MCF 10A (cell line): ENCODE data around the gene GARIN5A. TPM values are rescaled to one million over a fixed set of nuclear protein-coding genes. Genes with fewer than 3 reads are reported as not detected.

Experiments used
- BruUV-seq: library from RNA; stranded (reverse); fragments of 400-500 nt; replicated peaks from 2 replicates; lab custom pipeline; 2021; lab: Mats Ljungman, UMichigan
- CTCF ChIA-PET: fragments of 300-600 bp; sonication (Branson Sonifier 250); formaldehyde crosslinking; extraction: SDS; loops from one replicate; lab custom pipeline; 2021; ENCODE audit warnings: antibody characterized with exemption, inconsistent platforms; lab: Yijun Ruan, JAX
- POLR2A ChIA-PET: fragments of 300-600, 350-650 bp; sonication (Branson Sonifier 250); formaldehyde crosslinking; extraction: SDS; loops from one replicate; lab custom pipeline; 2020; ENCODE audit warnings: antibody characterized with exemption, inconsistent platforms; lab: Yijun Ruan, JAX
- DNase-seq: peaks from one replicate; pipeline ENCODE4 v3.0.0-alpha.2; 2018; ENCODE audit not compliant: unreplicated experiment
- H3K27ac Mint-ChIP-seq: one replicate; pipeline ENCODE4 v1.8.0; 2022; ENCODE audit warnings: mild to moderate bottlenecking, low read depth, mixed read lengths; ENCODE audit not compliant: unreplicated experiment
- H3K27me3 Mint-ChIP-seq: one replicate; pipeline ENCODE4 v1.8.0; 2022; ENCODE audit warnings: mixed read lengths; ENCODE audit not compliant: insufficient read depth, unreplicated experiment
- H3K36me3 Mint-ChIP-seq: one replicate; pipeline ENCODE4 v1.8.0; 2022; ENCODE audit warnings: mild to moderate bottlenecking, moderate library complexity, mixed read lengths; ENCODE audit not compliant: insufficient read depth, unreplicated experiment
- H3K4me1 Mint-ChIP-seq: one replicate; pipeline ENCODE4 v1.8.0; 2022; ENCODE audit warnings: mixed read lengths; ENCODE audit not compliant: insufficient read depth, unreplicated experiment
- H3K4me3 Mint-ChIP-seq: one replicate; pipeline ENCODE4 v1.8.0; 2022; ENCODE audit warnings: mild to moderate bottlenecking, moderate library complexity, mixed read lengths; ENCODE audit not compliant: unreplicated experiment
- H3K9me3 Mint-ChIP-seq: one replicate; pipeline ENCODE4 v1.8.0; 2022; ENCODE audit warnings: mixed read lengths; ENCODE audit not compliant: unreplicated experiment
- CTCF ChIP-seq: fragments of 200-600 bp; IDR thresholded peaks from one replicate; pipeline ENCODE4 v1.8.0; 2022; ENCODE audit warnings: antibody characterized with exemption, mild to moderate bottlenecking; ENCODE audit not compliant: unreplicated experiment
- intact Hi-C: fragments of 100-400 bp; cut with micrococcal nuclease; formaldehyde crosslinking; loops from 2 replicates; pipeline ENCODE4 v1.14.1; 2022
- total RNA-seq: library from RNA; stranded (reverse); gene quantifications from 2 replicates; pipeline ENCODE4 v1.2.3, GENCODE V29; 2022

Gene GARIN5A
- total RNA-seq, 1 experiment from 2014 or later, result 1.5 TPM

GRCh38 chr19:50432221-50433028 lies 44.2 kb downstream of the GARIN5A start, which contains the start of gene MYBPC2:
Gene MYBPC2, plus strand, starts transcription at chr19:50432892. Its CDS starts 62 bp downstream, at chr19:50432954.
- intact Hi-C loops, result no loop called here
- peak within 1 kb of the TSS; percentile 51 for H3K27ac Mint-ChIP-seq
- H3K9me3 Mint-ChIP-seq, result no peaks in the 10 kb centered on the region
- ChIA-PET CTCF (interaction anchor here (0.6 kb wide), 2 partner anchors 46 to 90 kb away, joined by 3 read pairs; no protein-coding TSS in a partner anchor), POLR2A (interaction anchor here (0.6 kb wide), 1 partner anchor 1435 kb away, joined by 3 read pairs; no protein-coding TSS in a partner anchor)
- H3K27me3 Mint-ChIP-seq, result peaks cover 18% of the 10 kb centered on the region
- TF ChIP-seq CTCF, result no peak
- no peaks in the 10 kb centered on the region for H3K36me3 Mint-ChIP-seq
- H3K4me1 Mint-ChIP-seq, result peaks cover 11% of the 10 kb centered on the region
- no TSS peak for BruUV-seq
- peak within 1 kb of the TSS; percentile 75 for H3K4me3 Mint-ChIP-seq
- no peak for DNase-seq

- no peaks in the 10 kb centered on the region for H3K9me3 Mint-ChIP-seq
- H3K27me3 Mint-ChIP-seq, result peaks cover 9% of the 10 kb centered on the region
- intact Hi-C loops, result no loop called here
Observed at GRCh38 chr19:50431343-50432220, 45.1 kb downstream of the GARIN5A start.

GRCh38 chr19:50430888-50431342 lies 45.7 kb downstream of the GARIN5A start:
- Mint-ChIP-seq H3K27me3 (peaks cover 3% of the 10 kb centered on the region), H3K27ac (no peak overlapping the region), H3K36me3 (no peaks in the 10 kb centered on the region), H3K4me1 (peaks cover 11% of the 10 kb centered on the region), H3K4me3 (peak overlapping the region; percentile 75), H3K9me3 (no peaks in the 10 kb centered on the region)
- ChIA-PET CTCF (interaction anchor here (1.4 kb wide), 1 partner anchor 29 kb away, joined by 4 read pairs; no protein-coding TSS in a partner anchor), POLR2A (interaction anchor here (0.6 to 0.9 kb wide), 3 partner anchors 22 to 45 kb away, joined by 3 to 4 read pairs (median 3); no protein-coding TSS in a partner anchor)
- no peak for TF ChIP-seq CTCF
- intact Hi-C loops, result no loop called here
- no peak for DNase-seq
- no TSS peak for BruUV-seq

More at GRCh38 chr19:50431343-50432220, 45.1 kb downstream of the GARIN5A start:
- DNase-seq, result peak; percentile 69
- Mint-ChIP-seq H3K36me3 (no peaks in the 10 kb centered on the region), H3K4me1 (peaks cover 11% of the 10 kb centered on the region), H3K27ac (no peak overlapping the region), H3K4me3 (peak overlapping the region; percentile 75)
- CTCF ChIA-PET, result interaction anchor here (0.6 kb wide), 1 partner anchor 89 kb away, joined by 3 read pairs; no protein-coding TSS in a partner anchor
- no peak for TF ChIP-seq CTCF
- POLR2A ChIA-PET, result interaction anchor here (0.6 to 0.9 kb wide), 3 partner anchors 22 to 46 kb away, joined by 3 to 4 read pairs (median 3); no protein-coding TSS in a partner anchor
- no TSS peak for BruUV-seq
